Testis (tissue), 3 donors: ENCODE results near the gene ABCF3. TPM values are rescaled to one million over a fixed set of nuclear protein-coding genes. Genes with fewer than 3 reads are reported as not detected.

Experiments
- DNase-seq: peaks from one replicate; pipeline ENCODE4 v3.0.0-alpha.2; 2019
- H3K27ac ChIP-seq, 2 donors: fragments of 200-600 bp; sonication (generic); one replicate each; pipeline ENCODE4 v1.5.1; 2019
- H3K27me3 ChIP-seq: fragments of 200-600 bp; sonication (generic); one replicate; pipeline ENCODE4 v1.5.1; 2019
- H3K36me3 ChIP-seq: fragments of 200-600 bp; sonication (generic); one replicate; pipeline ENCODE4 v1.5.1; 2017; ENCODE audit warnings: low read depth; ENCODE audit errors: missing control alignments
- H3K4me1 ChIP-seq: fragments of 200-600 bp; sonication (generic); one replicate; pipeline ENCODE4 v1.5.1; 2019
- H3K4me3 ChIP-seq, 2 donors: fragments of 200-600 bp; sonication (generic); one replicate each; pipeline ENCODE4 v1.5.1; 2017 to 2019
- H3K9me3 ChIP-seq: fragments of 200-600 bp; sonication (generic); one replicate; pipeline ENCODE4 v1.5.1; 2017
- POLR2A ChIP-seq: fragments of 450-650 bp; IDR thresholded peaks from one replicate; pipeline ENCODE4 v1.6.1; 2017; ENCODE audit warnings: antibody characterized with exemption, mild to moderate bottlenecking, moderate library complexity
- WGBS, 2 donors: methylation state at CpG; one replicate each; pipeline ENCODE4 v1.1.5; 2018; 5-methylcytosine and 5-hydroxymethylcytosine counted together
- intact Hi-C: fragments of 100-400 bp; cut with DNase I; formaldehyde crosslinking; loops from one replicate; pipeline ENCODE4 v1.15.1; 2023; ENCODE audit warnings: low total_unique reads
- polyA plus RNA-seq: library from polyadenylated mRNA; stranded (reverse); fragments of 350-450 nt; fragmentation: Illumina TruSeq; extraction: RNeasy Lipid Tissue Mini Kit (QIAGEN cat#74804); gene quantifications from one replicate; pipeline ENCODE4 v1.2.3, GENCODE V29; 2014; ENCODE audit warnings: low read depth, low replicate concordance; ENCODE audit not compliant: insufficient read depth
- total RNA-seq, 2 donors: library from RNA; depleted of rRNA; stranded (reverse); fragments of >200 nt; gene quantifications; one replicate each; pipeline ENCODE4 v1.2.3, GENCODE V29; 2016
- TF ChIP-seq, protein P1 (sequence below), 3 experiments: fragments of 450-650 bp in 2 of 3; fragments of 200-600 bp in 1 of 3; sonication (generic) in 1 of 3; IDR thresholded peaks; one replicate each; pipeline ENCODE4 v1.5.1; 2016 to 2019; ENCODE audit warnings: antibody characterized with exemption in 3 of 3, mild to moderate bottlenecking in 2 of 3, moderate library complexity in 1 of 3

ABCF3 gene
- total and polyA plus RNA-seq, 3 donors from 2014 or later, result 69.3 to 115 (median 111) TPM

GRCh38 chr3:184171562-184171961 lies 14.4 kb upstream of the ABCF3 start:
- Histone ChIP-seq H3K27ac (no peak overlapping the region), H3K36me3 (no peaks in the 10 kb centered on the region), H3K4me1 (peaks cover 10% of the 10 kb centered on the region), H3K27me3 (no peaks in the 10 kb centered on the region), H3K4me3 (no peak overlapping the region), H3K9me3 (no peaks in the 10 kb centered on the region)
- WGBS, 2 donors, result 70 to 79% methylated on average over 9 of the region's 9 CpGs
- DNase-seq, result no peak
- TF ChIP-seq, protein P1, sequence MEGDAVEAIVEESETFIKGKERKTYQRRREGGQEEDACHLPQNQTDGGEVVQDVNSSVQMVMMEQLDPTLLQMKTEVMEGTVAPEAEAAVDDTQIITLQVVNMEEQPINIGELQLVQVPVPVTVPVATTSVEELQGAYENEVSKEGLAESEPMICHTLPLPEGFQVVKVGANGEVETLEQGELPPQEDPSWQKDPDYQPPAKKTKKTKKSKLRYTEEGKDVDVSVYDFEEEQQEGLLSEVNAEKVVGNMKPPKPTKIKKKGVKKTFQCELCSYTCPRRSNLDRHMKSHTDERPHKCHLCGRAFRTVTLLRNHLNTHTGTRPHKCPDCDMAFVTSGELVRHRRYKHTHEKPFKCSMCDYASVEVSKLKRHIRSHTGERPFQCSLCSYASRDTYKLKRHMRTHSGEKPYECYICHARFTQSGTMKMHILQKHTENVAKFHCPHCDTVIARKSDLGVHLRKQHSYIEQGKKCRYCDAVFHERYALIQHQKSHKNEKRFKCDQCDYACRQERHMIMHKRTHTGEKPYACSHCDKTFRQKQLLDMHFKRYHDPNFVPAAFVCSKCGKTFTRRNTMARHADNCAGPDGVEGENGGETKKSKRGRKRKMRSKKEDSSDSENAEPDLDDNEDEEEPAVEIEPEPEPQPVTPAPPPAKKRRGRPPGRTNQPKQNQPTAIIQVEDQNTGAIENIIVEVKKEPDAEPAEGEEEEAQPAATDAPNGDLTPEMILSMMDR (IDR thresholded peaks at IDR 0.05), result no peak
- TF ChIP-seq POLR2A, result no peak
- intact Hi-C loops, result no loop called here

DNA sequence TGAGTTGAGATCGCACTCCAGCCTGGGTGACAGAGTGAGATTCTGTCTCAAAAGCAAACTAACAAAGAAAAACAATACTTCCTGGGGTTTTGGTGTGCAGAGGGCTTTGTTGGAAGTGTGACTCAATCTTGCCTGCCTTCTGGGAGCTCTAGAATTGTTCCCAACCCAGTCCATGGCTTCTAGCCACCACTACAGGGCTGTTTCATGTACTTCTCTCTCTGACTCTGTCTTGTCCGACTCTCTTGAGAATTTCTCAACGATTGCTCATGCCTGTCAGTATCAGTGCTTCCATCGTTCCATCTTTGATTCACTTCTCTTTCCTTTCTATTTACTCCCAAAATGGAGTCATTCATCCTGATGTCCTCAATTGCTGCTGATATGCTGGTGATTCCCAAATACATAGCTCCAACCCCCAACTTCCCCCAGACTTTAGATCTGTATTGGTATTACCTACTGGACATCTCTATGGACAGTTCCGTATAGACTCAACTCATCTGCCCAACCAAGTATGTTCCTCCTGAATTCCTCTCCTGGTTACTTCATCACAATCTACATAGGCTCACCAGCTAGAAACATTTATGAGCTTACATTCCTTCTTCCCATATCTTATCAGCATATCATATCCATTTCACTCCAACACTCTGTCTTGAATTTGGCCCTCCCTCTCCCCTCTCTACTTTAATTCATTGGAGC lies 13.2 kb upstream of the ABCF3 start:
- no peaks in the 10 kb centered on the region for H3K9me3 ChIP-seq
- DNase-seq, result no peak
- peaks cover 23% of the 10 kb centered on the region for H3K4me1 ChIP-seq
- H3K27ac ChIP-seq, result no peak overlapping the region
- no peaks in the 10 kb centered on the region for H3K27me3 ChIP-seq
- H3K36me3 ChIP-seq, result no peaks in the 10 kb centered on the region
- H3K4me3 ChIP-seq, result no peak overlapping the region
- WGBS, 2 donors, result 90% methylated on average over 5 of the region's 5 CpGs
- TF ChIP-seq, protein P1 (IDR thresholded peaks at IDR 0.05), result no peak
- no peak for TF ChIP-seq POLR2A
- intact Hi-C loops, result no loop called here

- Histone ChIP-seq H3K9me3 (no peaks in the 10 kb centered on the region), H3K4me1 (peaks cover 27% of the 10 kb centered on the region), H3K4me3 (no peak overlapping the region), H3K27me3 (no peaks in the 10 kb centered on the region), H3K36me3 (no peaks in the 10 kb centered on the region), H3K27ac (no peak overlapping the region)
- 90 to 94% methylated on average over 2 of the region's 2 CpGs for WGBS, 2 donors
- DNase-seq, result no peak
- intact Hi-C loops, result no loop called here
- TF ChIP-seq, protein P1 (IDR thresholded peaks at IDR 0.05), result no peak
- no peak for TF ChIP-seq POLR2A
These were observed 12.7 kb upstream of the ABCF3 start for GRCh38 chr3:184173374-184173722.

DNA sequence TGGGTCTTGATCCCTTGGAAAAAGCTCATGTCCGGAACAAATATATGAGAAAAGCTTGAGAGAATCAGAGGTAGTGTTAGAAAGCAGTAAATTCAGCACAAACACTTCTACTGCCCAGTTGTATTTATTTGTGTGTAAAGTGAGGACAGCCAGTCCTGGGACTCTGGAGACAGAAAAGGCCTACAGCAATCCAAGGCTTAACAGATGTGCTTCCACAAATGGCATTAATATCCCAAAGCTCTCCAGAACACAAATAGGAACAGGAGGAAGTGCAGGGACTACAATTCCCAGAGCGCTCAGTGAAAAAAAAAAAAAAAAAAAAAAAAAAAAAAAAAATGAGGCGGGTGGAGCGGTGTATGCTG lies 11.7 kb upstream of the ABCF3 start:
- WGBS, 2 donors, result 6 to 9% methylated on average over 4 of the region's 4 CpGs
- H3K36me3 ChIP-seq, result no peaks in the 10 kb centered on the region
- TF ChIP-seq POLR2A, result no peak
- TF ChIP-seq, protein P1 (IDR thresholded peaks at IDR 0.05), result no peak
- peak overlapping the region in 1 of 2 donors; percentile 53 for H3K27ac ChIP-seq
- no peak for DNase-seq
- H3K4me3 ChIP-seq, result peak overlapping the region in 1 of 2 donors; percentile 87
- intact Hi-C loops, result no loop called here
- no peaks in the 10 kb centered on the region for H3K9me3 ChIP-seq
- peaks cover 27% of the 10 kb centered on the region for H3K4me1 ChIP-seq
- H3K27me3 ChIP-seq, result no peaks in the 10 kb centered on the region
